ENCODE results near the gene SIK3.

Gene SIK3

GRCh38 chr11:116938471-116939070, 159.7 kb downstream of the SIK3 start:
- no peak overlapping the region for H3K4me3 ChIP-seq (ENCODE audit: low read length)
- H3K9me3 ChIP-seq (ENCODE audit: low read length): no peaks in the 10 kb centered on the region
- no peaks in the 10 kb centered on the region for H3K4me1 ChIP-seq (ENCODE audit: insufficient read depth, low read length)
- no peaks in the 10 kb centered on the region for H3K27me3 ChIP-seq (ENCODE audit: insufficient read depth, low read length)
- H3K36me3 ChIP-seq (ENCODE audit: insufficient read depth, low read length): peaks cover 5% of the 10 kb centered on the region
- H2AFZ ChIP-seq (ENCODE audit: low read depth, low read length): no peak overlapping the region

DNA sequence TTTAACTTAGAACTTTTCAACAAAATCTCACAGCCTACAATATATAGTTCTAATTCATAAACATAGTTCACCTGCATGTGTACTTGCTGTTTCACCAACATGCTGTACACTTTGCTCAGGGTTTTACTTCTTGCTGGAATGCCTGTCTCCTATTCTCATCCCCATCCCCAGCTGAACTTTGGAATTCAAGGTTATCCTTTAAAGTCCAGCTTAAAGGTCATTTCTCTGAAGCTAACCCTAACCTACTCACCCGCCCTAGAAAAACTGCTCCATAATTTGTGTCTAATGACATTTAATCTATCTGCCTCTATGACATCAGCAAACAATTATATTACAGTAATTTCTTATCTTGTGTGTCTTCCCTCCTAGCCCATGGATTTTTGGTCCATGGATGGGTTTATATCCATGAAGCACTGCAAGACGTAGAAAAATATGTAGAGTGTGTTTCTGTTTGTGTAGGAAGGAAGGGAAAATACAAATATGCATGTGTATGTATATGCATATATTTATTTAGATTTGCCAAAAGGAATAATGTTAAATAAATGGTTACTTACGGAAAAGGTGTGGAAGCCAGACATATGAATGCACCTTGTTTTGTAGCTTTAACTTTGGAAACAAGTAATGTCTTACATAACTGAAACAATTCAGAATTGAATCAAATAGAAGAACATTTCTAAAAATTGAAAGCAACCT, 161.3 kb downstream of the SIK3 start:
- no peak overlapping the region for H3K4me3 ChIP-seq (ENCODE audit: low read length)
- no peak overlapping the region for H2AFZ ChIP-seq (ENCODE audit: low read depth, low read length)
- no peaks in the 10 kb centered on the region for H3K9me3 ChIP-seq (ENCODE audit: low read length)
- H3K27me3 ChIP-seq (ENCODE audit: insufficient read depth, low read length): no peaks in the 10 kb centered on the region
- peaks cover 5% of the 10 kb centered on the region for H3K36me3 ChIP-seq (ENCODE audit: insufficient read depth, low read length)
- H3K4me1 ChIP-seq (ENCODE audit: insufficient read depth, low read length): no peaks in the 10 kb centered on the region

GRCh38 chr11:116935514-116935913, 162.7 kb downstream of the SIK3 start:
- Histone ChIP-seq H3K9me3 (ENCODE audit: low read length) (no peaks in the 10 kb centered on the region), H3K36me3 (ENCODE audit: insufficient read depth, low read length) (peaks cover 5% of the 10 kb centered on the region), H2AFZ (ENCODE audit: low read depth, low read length) (no peak overlapping the region), H3K27me3 (ENCODE audit: insufficient read depth, low read length) (no peaks in the 10 kb centered on the region), H3K4me3 (ENCODE audit: low read length) (no peak overlapping the region), H3K4me1 (ENCODE audit: insufficient read depth, low read length) (peaks cover under 1% of the 10 kb centered on the region)

- H3K4me1 ChIP-seq (ENCODE audit: insufficient read depth, low read length): peaks cover 4% of the 10 kb centered on the region
- peaks cover 5% of the 10 kb centered on the region for H3K36me3 ChIP-seq (ENCODE audit: insufficient read depth, low read length)
- H3K9me3 ChIP-seq (ENCODE audit: low read length): no peaks in the 10 kb centered on the region
- no peaks in the 10 kb centered on the region for H3K27me3 ChIP-seq (ENCODE audit: insufficient read depth, low read length)
- no peak overlapping the region for H2AFZ ChIP-seq (ENCODE audit: low read depth, low read length)
- no peak overlapping the region for H3K4me3 ChIP-seq (ENCODE audit: low read length)
These were observed 163.1 kb downstream of the SIK3 start for GRCh38 chr11:116935089-116935488.

GRCh38 chr11:116933961-116934360, 164.3 kb downstream of the SIK3 start:
- Histone ChIP-seq H2AFZ (ENCODE audit: low read depth, low read length) (no peak overlapping the region), H3K27me3 (ENCODE audit: insufficient read depth, low read length) (no peaks in the 10 kb centered on the region), H3K36me3 (ENCODE audit: insufficient read depth, low read length) (peaks cover 5% of the 10 kb centered on the region), H3K4me3 (ENCODE audit: low read length) (no peak overlapping the region), H3K9me3 (ENCODE audit: low read length) (no peaks in the 10 kb centered on the region), H3K4me1 (ENCODE audit: insufficient read depth, low read length) (peaks cover 7% of the 10 kb centered on the region)

- Histone ChIP-seq H3K27me3 (ENCODE audit: insufficient read depth, low read length) (no peaks in the 10 kb centered on the region), H2AFZ (ENCODE audit: low read depth, low read length) (no peak overlapping the region), H3K4me3 (ENCODE audit: low read length) (no peak overlapping the region), H3K36me3 (ENCODE audit: insufficient read depth, low read length) (peaks cover 5% of the 10 kb centered on the region), H3K9me3 (ENCODE audit: low read length) (no peaks in the 10 kb centered on the region), H3K4me1 (ENCODE audit: insufficient read depth, low read length) (peaks cover 7% of the 10 kb centered on the region)
These were observed 166.0 kb downstream of the SIK3 start for GRCh38 chr11:116932181-116932580.

DNA sequence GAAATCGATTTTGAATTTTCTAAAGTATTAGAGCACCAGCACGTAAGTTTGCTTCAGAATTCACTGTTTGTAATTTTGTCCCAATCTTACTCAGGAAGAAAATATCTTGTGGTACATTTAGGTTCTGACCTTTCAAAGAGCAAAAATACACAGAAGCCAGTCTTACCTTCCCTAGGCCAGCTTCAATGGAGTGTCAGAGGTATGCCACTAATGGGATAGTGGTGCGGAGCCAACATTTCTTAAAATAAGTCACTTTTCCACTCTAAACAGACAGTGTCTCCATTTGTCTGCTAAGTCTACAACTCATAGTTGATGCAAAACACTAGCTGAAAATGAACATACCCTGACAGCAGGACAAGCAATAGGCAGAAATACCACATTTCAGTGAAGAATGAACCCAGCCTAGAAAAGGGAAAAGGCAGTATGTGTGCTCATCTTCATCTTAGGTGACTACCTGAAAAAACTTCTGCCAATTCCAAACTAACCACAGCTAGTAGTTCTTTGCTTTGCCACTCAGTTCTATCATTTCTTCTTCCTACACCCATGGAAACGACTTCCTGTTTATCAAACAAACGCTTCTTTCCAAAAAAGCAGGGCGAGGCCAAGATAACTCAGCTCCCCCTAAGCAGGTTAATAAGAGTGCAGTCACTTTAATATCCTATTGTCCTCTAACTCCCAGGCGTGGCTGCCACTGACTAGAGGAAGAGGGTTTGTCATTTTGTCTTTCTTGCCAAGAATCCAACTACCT, 166.8 kb downstream of the SIK3 start:
- Histone ChIP-seq H2AFZ (ENCODE audit: low read depth, low read length) (no peak overlapping the region), H3K9me3 (ENCODE audit: low read length) (no peaks in the 10 kb centered on the region), H3K27me3 (ENCODE audit: insufficient read depth, low read length) (no peaks in the 10 kb centered on the region), H3K4me3 (ENCODE audit: low read length) (no peak overlapping the region), H3K4me1 (ENCODE audit: insufficient read depth, low read length) (peaks cover 7% of the 10 kb centered on the region), H3K36me3 (ENCODE audit: insufficient read depth, low read length) (peaks cover 4% of the 10 kb centered on the region)

GRCh38 chr11:116930586-116930985, 167.6 kb downstream of the SIK3 start:
- Histone ChIP-seq H3K4me3 (ENCODE audit: low read length) (no peak overlapping the region), H3K36me3 (ENCODE audit: insufficient read depth, low read length) (peaks cover 11% of the 10 kb centered on the region), H2AFZ (ENCODE audit: low read depth, low read length) (no peak overlapping the region), H3K4me1 (ENCODE audit: insufficient read depth, low read length) (peaks cover 7% of the 10 kb centered on the region), H3K27me3 (ENCODE audit: insufficient read depth, low read length) (no peaks in the 10 kb centered on the region), H3K9me3 (ENCODE audit: low read length) (no peaks in the 10 kb centered on the region)

- H3K36me3 ChIP-seq (ENCODE audit: insufficient read depth, low read length): peaks cover 15% of the 10 kb centered on the region
- H3K4me3 ChIP-seq (ENCODE audit: low read length): no peak overlapping the region
- no peak overlapping the region for H2AFZ ChIP-seq (ENCODE audit: low read depth, low read length)
- no peaks in the 10 kb centered on the region for H3K27me3 ChIP-seq (ENCODE audit: insufficient read depth, low read length)
- peaks cover 7% of the 10 kb centered on the region for H3K4me1 ChIP-seq (ENCODE audit: insufficient read depth, low read length)
- no peaks in the 10 kb centered on the region for H3K9me3 ChIP-seq (ENCODE audit: low read length)
These were observed 168.1 kb downstream of the SIK3 start for GRCh38 chr11:116930177-116930576.

DNA sequence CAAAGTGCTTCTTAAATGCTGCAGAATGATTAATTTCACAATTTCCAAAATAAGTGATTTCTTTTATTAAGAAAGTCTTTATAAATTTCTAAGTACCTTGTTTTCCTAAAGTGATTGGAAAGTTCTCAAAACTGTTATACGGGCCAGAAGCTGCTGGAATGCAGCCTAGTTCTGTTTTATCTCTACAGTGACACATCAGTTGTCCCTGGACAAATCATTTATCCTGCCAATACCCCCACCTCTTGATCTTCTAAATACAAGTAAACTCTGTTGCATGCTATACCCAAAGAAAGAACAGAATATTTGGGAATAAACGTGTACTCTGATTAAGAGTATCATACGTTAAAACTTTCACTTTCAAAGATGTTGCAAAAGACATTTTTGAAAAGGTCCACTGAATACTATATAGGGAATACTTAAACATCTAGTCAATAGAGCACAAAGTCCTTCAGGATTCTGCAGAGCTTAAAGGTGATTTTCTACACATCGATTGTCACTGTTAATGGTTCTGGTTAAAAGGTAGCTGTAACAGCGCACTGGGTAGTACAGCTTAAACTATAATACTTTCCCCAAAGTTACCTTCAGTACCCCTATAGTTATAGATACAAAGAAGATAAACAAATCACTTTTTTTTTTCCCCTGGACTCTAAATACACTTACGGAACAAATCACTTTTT, 168.7 kb downstream of the SIK3 start:
- Histone ChIP-seq H2AFZ (ENCODE audit: low read depth, low read length) (no peak overlapping the region), H3K36me3 (ENCODE audit: insufficient read depth, low read length) (peaks cover 20% of the 10 kb centered on the region), H3K4me1 (ENCODE audit: insufficient read depth, low read length) (peaks cover 7% of the 10 kb centered on the region), H3K9me3 (ENCODE audit: low read length) (no peaks in the 10 kb centered on the region), H3K4me3 (ENCODE audit: low read length) (no peak overlapping the region), H3K27me3 (ENCODE audit: insufficient read depth, low read length) (no peaks in the 10 kb centered on the region)

- Histone ChIP-seq H3K4me1 (ENCODE audit: insufficient read depth, low read length) (peaks cover 7% of the 10 kb centered on the region), H3K9me3 (ENCODE audit: low read length) (no peaks in the 10 kb centered on the region), H2AFZ (ENCODE audit: low read depth, low read length) (no peak overlapping the region), H3K27me3 (ENCODE audit: insufficient read depth, low read length) (no peaks in the 10 kb centered on the region), H3K36me3 (ENCODE audit: insufficient read depth, low read length) (peaks cover 20% of the 10 kb centered on the region), H3K4me3 (ENCODE audit: low read length) (no peak overlapping the region)
These were observed 169.4 kb downstream of the SIK3 start for GRCh38 chr11:116928845-116929244.

GRCh38 chr11:116928102-116928777, 170.0 kb downstream of the SIK3 start:
- H3K4me3 ChIP-seq (ENCODE audit: low read length): no peak overlapping the region
- peaks cover 20% of the 10 kb centered on the region for H3K36me3 ChIP-seq (ENCODE audit: insufficient read depth, low read length)

More at GRCh38 chr11:116928102-116928777, 170.0 kb downstream of the SIK3 start:
- Histone ChIP-seq H3K27me3 (ENCODE audit: insufficient read depth, low read length) (no peaks in the 10 kb centered on the region), H3K9me3 (ENCODE audit: low read length) (no peaks in the 10 kb centered on the region), H3K4me1 (ENCODE audit: insufficient read depth, low read length) (peaks cover 7% of the 10 kb centered on the region), H2AFZ (ENCODE audit: low read depth, low read length) (no peak overlapping the region)

Measured in neuron (in vitro differentiated cells).